EH (cell line): ENCODE data around the gene SLAMF9.

Experiments
- DNase-seq: peaks from one replicate; pipeline ENCODE4 v3.0.0-alpha.2; 2015; ENCODE audit warnings: low read depth

SLAMF9 gene

DNA sequence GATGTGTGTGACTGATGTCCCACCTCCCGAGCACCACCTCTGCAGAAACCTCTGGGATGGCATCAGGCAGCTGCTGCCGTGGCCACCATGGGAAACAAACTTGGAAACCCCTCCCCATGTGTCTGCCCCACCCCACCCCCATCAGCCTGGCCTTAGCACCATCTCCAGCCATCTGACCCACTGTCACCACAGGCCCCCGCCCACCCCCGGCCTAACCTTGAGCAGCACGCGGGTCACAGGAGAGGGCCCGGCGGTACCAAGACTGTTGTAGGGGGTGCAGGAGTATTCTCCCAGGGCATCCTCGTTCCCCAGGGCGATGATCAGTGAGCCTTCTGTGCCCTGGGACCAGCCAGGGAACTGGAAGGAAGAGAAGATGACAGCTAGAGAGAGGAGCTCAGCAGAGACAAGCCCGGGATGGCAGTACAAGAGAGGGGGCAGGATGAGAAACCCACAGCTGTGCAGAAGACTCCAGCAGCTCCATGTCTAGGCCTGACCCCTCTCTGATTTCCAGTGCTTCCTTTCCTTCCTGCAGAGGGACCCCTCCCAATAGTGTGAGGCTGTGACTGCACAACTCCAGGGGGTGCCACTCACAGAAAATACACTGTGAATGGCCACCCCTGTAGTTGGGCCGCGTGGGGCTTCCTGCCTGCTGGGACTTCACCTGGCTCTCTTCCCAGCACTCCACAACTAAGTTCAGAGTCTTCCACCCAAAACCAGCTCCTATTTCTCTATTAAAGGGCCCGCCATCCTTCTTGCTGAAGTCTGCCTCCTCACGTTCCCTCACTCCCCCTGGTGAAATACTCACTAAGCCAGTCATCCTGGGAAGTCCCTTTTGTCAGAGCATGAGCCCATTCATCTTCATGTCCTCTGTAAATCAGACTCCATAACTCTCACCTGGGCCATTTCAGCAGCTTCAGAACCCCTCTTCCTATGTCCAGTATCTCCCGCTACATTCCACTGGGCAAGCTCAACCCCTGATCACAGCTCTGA, 21.4 kb downstream of the SLAMF9 start:
- no peak for DNase-seq

- DNase-seq: no peak
Measured at GRCh38 chr1:159931795-159932173, 22.3 kb downstream of the SLAMF9 start.

- DNase-seq: no peak
Measured at GRCh38 chr1:159931101-159931794, 22.8 kb downstream of the SLAMF9 start.

- DNase-seq: no peak
Measured at GRCh38 chr1:159930634-159931033, 23.4 kb downstream of the SLAMF9 start.

GRCh38 chr1:159930216-159930615, 23.8 kb downstream of the SLAMF9 start:
- no peak for DNase-seq

DNA sequence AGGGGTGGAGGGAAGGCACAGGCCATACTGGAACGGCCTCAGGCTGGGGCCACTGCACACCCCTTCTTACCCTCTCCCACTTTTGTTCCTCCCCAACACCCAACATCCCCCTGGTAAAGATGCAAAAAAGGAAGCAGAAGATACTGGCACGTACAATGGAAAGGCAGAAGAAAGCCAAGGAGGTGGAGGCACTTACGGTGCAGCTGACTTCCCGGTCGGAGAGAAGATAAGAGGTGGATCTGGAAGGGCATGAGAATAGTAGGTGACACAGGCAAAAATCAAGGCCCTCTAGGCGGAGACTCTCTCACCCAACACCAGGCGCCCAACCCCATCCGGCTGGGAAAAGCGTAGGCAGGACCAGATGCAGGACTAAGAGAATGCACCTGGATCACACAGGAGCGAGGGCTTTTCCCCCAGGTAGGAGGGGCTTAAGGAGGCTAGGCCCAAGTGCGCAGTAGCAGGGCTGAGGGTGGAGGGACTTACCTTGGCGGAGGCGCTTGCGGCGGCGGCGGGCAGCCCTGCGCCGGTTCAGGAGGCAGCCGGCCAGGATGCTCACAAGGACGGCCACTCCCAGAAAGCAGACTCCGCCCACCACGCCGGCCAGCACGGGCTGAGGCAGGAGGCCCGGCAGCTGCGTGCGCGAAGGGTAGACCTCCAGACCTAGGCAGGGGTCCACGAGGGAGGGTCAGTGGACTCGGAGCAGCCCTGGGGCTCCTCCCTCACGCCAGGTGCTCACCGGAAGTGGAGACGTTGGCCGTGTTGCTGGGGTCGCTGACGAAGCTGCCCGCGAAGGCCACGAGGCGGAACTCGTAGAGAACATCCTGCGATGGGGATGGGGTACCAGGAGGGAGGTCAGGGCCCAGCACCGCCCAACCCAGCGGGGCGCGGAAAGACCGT, 24.6 kb downstream of the SLAMF9 start:
- DNase-seq: no peak

DNA sequence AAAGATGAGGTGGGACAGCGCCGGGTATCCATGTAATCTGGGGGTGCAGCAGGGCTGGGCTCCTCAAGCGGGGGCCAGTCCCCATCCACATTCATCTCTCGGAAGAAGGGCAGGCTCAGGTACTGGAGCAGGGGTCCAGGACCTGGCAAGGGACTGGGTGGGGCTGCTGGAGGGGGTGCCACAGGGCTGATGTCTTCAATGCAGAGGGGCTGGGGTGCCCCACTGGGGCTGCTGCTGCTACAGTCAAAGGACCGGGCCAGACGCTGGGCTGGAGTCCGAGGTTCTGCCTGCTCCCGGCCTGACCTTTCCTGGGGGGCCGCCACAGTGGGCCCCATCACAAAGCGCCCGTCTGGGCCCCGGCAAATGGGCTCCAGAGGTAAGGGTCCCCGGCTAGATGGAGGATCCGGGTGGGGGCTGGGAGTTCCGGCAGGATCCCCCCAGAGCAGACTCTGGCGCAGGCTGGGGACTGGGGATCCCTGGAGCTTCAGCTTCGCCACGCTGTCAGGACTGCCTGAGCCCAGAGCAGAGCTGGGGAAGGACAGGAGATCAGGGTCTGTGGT, 25.5 kb downstream of the SLAMF9 start:
- DNase-seq: no peak

- no peak for DNase-seq
Measured at GRCh38 chr1:159927849-159928431, 26.1 kb downstream of the SLAMF9 start.

DNA sequence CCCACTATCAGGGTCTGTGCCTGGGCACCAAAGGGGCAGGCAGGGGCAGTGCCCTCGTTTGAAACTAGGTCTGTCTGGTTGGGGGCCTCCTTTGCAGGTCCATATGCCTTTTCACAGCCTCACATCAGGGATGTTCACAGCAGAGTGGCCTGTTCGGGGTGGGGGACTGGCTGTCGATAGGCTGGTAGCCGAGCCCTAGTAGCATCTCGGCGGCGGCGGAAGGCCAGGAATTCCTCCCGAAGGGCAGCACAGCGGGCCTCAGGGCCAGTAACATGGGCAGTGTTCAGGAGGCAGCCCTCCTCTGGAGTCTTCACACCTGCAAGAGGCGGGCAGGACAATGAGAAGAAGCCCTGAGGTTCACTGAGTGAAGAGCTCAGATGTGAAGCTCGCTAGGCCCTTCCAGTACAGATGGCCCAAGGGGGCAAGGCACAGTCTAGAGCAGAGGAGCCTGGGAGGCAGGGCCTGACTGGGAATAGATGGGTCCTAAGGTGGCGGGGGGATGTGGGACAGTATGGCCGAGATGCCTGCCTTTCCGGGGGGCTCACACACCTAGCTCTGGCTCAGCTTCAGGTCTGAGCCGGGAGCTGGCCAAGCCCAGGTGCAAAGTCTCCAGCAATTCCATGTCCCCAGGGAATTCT, 26.7 kb downstream of the SLAMF9 start:
- no peak for DNase-seq

- no peak for DNase-seq
Measured at GRCh38 chr1:159925719-159926078, 28.3 kb downstream of the SLAMF9 start.

GRCh38 chr1:159924791-159925718, 29.0 kb downstream of the SLAMF9 start, which contains the start of gene TAGLN2:
TSS of gene TAGLN2 (minus strand) at chr1:159925507. CDS start at chr1:159920509, 4,998 bp downstream.
- peak; percentile 94 for DNase-seq

DNA sequence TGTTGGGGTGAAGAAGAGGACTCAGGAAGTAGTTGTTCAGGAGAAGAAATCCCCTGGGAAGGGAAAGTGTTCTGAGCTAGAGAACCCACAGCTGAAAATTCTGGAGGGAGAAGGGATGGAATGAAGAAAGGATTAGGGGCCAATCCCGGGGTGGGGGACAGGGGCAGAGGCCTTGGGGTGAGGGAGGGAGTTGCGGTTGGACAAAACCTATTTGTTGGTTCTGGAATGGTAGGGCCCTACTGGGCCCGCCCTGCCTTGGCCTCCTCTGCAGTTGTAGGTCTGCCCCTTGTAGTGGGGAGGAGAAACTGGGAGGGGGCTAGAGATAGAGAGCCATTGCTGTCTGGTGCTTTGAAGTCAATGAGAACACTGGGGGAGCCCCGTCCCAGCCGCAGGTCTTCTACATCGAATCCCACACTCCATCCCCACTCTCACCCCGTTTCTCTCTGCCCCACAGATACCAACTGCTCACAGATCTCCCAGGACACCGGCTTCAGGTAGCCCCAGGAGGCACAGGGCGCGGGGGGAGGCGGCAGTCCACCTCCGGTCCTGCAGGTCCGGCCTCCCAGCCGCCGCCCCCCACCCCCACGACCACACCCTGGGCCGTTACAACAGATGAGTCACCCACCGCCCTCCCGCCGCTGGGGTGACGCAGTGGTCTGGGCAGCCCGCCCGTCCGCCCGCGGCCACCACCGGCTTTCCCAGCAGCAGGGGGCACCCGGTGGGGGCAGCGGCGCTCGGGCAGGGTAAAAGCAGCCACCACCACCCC, 29.8 kb downstream of the SLAMF9 start:
- DNase-seq: peak; percentile 94

GRCh38 chr1:159923203-159924024, 30.6 kb downstream of the SLAMF9 start:
- DNase-seq: peak; percentile 93

DNA sequence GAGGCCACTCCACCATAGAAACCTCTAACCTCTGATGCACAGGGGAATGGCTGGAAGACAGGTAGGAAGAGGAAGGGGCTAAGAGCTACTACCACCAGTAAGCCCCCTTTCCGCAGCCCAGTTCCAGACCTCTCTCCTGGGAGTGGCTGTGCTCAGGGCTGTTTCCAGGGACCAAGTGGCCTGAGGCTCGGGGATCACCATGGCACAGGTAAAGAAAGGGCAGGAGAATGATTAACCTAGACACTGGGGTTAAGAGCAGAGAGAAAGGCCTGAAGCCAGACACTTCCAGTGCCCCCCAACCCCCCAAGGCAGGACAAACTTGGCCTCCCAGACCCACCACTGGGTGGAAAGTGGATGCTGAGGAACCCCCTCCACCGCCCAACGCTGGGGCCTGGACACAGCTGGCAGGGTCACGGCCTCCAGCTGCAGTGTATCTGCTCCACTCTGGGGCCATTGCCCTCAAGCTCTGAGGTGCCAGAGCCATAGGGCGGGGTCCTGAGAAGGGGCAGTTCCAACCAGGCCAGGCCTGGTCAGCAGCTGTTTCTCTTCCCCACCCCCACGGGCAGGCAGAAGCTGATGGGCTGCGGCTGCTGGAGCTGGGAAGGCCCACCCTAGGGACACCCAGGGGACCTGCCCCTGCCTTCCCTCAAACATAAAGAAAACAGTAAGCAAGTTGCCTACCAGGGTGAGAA, 31.4 kb downstream of the SLAMF9 start:
- peak; percentile 58 for DNase-seq

DNA sequence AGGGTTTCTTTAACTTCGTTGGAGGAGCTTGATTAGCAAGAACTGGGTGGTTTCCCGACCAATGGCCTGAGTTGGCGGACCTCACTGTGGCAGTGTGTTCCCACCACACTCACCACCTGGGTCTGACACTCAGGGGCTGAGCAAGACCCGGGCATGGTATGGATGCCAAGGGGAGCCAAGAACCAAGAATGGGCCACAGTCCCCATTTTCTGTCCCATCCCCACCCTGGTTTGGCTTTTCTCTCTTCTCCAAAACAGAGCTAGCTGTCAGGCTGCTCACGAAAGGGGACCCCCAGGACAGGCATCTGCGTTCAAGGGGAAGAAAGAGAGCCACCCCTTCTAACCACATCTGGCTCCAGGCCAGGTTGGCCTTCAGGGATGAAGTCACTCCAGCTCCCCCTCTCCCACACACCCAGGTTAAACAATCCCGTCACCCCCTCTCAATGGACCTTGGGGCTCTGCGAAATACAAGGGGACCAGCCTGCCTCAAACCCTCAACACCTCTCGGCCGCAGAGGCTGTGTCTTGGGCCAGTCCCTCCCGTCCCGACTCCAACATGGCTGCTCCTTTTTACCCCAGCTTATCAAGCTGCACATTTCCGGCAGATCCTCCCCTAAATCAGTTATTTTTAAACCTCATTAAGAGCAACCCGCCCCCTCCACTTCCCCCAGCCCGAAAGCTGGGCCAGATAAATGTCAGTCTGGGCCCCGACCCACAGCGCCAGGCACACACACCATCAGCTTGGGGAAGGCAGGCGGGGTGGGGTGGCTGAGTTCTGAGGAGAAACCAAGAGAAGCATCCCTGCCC, 32.1 kb downstream of the SLAMF9 start:
- peak; percentile 43 for DNase-seq

GRCh38 chr1:159921251-159921650, 32.8 kb downstream of the SLAMF9 start:
- DNase-seq: no peak

DNA sequence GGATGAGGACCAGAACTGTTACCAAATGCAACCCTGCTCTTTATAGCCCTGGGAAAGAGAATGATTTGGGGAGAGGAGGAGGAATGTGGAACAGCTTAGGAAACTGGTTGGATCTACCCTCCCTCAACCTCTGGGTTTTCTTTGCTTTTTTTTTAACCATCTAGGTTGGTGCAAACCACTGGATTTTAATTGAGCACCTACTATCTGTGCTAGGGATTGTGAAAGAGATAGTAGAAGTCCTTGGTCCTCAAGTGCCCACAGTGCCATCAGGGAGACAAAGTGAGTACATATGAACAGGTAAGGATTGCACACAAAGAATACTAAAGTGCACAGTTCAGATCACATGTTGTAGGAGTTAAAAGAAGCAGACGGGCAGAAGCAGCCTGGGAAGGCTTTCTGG, 33.4 kb downstream of the SLAMF9 start:
- DNase-seq: no peak
